Measurements from ENCODE around the gene ZNFX1.
"Not testable (repeated sequence)": the region's sequence is repeated elsewhere in the genome, so short reads cannot be mapped to it uniquely, and the experiment has no call there.

The ZNFX1 gene

DNA sequence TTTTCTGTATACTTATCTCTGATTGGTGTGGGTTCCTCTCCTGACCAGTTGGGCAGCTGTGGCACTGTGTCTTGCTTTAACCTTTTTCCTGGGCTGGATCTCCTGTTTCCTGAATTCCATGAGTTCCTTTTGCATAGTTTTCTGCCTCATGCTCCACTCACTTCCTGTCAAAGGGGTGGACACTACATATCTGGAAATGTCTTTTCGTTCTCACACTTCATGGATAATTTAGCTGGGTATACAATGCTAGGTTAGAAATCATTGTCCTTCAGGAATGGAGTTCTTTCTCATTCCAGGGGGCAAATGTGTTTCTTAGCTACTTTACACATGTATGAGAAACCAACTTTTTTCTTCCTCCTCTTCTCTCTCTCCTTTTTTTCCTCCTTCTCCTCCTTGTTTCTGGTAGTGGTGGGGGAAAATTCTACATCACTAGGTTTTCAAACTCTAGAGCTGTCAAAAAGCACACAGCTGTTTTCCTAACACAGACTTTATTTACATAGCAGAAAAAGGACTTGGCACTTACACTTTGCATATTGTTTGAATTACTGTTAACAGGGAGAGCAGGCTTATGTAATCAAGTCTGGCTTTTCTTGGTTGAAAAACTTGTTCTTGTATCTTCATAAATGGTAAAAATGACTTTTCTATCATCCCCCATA lies 67.6 kb downstream of the ZNFX1 start:
- DNase-seq, result no peak
- H3K4me3 ChIP-seq (ENCODE audit: low read depth, low read length), result no peak overlapping the region
- TF ChIP-seq, protein P1, sequence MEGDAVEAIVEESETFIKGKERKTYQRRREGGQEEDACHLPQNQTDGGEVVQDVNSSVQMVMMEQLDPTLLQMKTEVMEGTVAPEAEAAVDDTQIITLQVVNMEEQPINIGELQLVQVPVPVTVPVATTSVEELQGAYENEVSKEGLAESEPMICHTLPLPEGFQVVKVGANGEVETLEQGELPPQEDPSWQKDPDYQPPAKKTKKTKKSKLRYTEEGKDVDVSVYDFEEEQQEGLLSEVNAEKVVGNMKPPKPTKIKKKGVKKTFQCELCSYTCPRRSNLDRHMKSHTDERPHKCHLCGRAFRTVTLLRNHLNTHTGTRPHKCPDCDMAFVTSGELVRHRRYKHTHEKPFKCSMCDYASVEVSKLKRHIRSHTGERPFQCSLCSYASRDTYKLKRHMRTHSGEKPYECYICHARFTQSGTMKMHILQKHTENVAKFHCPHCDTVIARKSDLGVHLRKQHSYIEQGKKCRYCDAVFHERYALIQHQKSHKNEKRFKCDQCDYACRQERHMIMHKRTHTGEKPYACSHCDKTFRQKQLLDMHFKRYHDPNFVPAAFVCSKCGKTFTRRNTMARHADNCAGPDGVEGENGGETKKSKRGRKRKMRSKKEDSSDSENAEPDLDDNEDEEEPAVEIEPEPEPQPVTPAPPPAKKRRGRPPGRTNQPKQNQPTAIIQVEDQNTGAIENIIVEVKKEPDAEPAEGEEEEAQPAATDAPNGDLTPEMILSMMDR (IDR thresholded peaks at IDR 0.05; ENCODE audit: low read depth, low read length), result no peak
- no peaks in the 10 kb centered on the region for H3K9me3 ChIP-seq
- H3K4me1 ChIP-seq, result no peaks in the 10 kb centered on the region
- H3K27me3 ChIP-seq, result no peaks in the 10 kb centered on the region
- no peaks in the 10 kb centered on the region for H3K36me3 ChIP-seq

DNA sequence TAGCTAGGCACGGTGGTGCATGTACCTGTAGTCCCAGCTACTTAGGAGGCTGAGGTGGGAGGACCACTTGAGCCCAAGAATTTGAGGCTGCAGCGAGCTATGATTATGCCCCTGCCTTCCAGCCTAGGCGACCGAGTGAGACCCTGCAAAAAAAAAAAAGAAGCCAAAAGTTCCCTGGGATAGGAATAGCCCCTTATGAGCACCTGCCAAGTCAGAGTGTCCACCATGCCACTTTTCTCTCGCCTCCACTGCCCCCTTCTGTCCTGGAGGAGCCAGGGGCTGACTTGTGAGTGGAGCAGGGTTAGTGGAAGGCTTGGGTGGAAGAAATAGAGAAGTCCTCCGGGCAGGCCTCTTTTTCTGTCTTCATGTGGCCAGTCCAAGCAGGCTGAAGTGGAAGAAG lies 70.8 kb downstream of the ZNFX1 start:
- TF ChIP-seq, protein P1 (IDR thresholded peaks at IDR 0.05; ENCODE audit: low read depth, low read length), result peak; percentile 41
- no peaks in the 10 kb centered on the region for H3K36me3 ChIP-seq
- DNase-seq, result peak; percentile 43
- H3K9me3 ChIP-seq, result no peaks in the 10 kb centered on the region
- no peaks in the 10 kb centered on the region for H3K4me1 ChIP-seq
- H3K27me3 ChIP-seq, result no peaks in the 10 kb centered on the region
- no peak overlapping the region for H3K4me3 ChIP-seq (ENCODE audit: low read depth, low read length)

DNA sequence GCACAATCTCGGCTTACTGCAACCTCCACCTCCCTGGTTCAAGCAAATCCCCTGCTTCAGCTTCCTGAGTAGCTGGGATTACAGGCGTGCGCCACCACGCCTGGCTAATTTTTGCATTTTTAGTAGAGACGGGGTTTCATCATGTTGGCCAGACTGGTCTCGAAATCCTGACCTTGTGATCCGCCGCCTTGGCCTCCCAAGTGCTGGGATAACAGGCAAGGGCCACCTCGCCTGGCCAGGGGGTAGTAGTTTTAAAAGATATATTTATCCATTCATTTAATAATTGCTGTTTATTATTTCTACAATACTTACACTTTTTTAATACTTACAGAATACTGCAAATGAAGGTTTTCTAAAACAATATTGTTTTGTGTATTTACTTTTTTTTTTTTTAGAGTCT lies 74.1 kb downstream of the ZNFX1 start:
- TF ChIP-seq, protein P1 (IDR thresholded peaks at IDR 0.05; ENCODE audit: low read depth, low read length), result no peak
- Histone ChIP-seq H3K27me3 (no peaks in the 10 kb centered on the region), H3K9me3 (no peaks in the 10 kb centered on the region; the same call in 1 of the 2 replicates), H3K4me1 (no peaks in the 10 kb centered on the region), H3K4me3 (ENCODE audit: low read depth, low read length) (no peak overlapping the region), H3K36me3 (no peaks in the 10 kb centered on the region)
- DNase-seq, result no peak

DNA sequence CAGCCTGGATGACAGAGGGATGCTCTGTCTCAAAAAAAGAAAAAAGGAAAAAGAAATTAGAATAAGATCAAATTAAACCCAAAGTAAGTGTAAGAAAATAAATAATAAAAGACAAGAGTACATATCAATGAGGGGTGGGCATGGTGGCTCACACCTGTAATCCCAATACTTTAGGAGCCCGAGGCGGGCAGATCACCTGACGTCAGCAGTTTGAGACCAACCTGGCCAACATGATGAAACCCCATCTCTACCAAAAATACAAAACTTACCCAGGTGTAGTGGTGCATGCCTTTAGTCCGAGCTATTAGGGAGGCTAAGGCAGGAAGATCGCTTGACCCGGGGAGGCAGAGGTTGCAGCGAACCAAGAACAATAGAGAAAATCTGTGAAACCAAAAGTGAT lies 74.8 kb downstream of the ZNFX1 start:
- no peak for DNase-seq
- H3K4me1 ChIP-seq, result no peaks in the 10 kb centered on the region
- H3K9me3 ChIP-seq, result no peaks in the 10 kb centered on the region; the same call in 1 of the 2 replicates

DNA sequence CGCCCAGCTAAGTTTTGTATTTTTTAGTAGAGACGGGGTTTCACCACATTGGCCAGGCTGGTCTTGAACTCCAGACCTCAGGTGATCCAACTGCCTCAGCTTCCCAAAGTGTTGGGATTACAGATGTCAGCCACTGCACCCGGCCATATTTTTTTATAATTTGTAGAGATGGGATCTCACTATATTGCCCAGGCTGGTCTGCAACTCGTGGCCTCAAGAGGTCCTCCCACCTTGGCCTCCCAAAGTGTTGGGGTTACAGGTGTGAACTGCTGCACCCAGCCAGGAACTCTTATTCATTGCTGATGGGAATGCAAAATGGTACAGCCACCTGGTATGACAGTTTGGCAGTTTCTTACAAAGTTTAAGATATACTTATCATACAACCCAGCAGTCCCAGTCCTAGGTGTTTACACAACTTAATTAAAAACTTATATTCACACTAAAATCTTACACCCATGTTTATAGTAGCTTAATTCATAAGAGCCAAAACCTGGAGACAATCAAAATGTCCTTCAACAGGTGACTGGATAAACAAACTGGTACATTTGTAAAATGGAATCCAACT lies 78.0 kb downstream of the ZNFX1 start:
- H3K4me3 ChIP-seq (ENCODE audit: low read depth, low read length), result no peak overlapping the region
- no peaks in the 10 kb centered on the region for H3K4me1 ChIP-seq
- H3K36me3 ChIP-seq, result no peaks in the 10 kb centered on the region
- no peak for DNase-seq
- TF ChIP-seq, protein P1 (IDR thresholded peaks at IDR 0.05; ENCODE audit: low read depth, low read length), result no peak
- no peaks in the 10 kb centered on the region; the same call in 1 of the 2 replicates for H3K9me3 ChIP-seq
- H3K27me3 ChIP-seq, result no peaks in the 10 kb centered on the region

More for the DNA sequence above, 74.8 kb downstream of the ZNFX1 start:
- H3K27me3 ChIP-seq, result no peaks in the 10 kb centered on the region
- H3K36me3 ChIP-seq, result no peaks in the 10 kb centered on the region
- H3K4me3 ChIP-seq (ENCODE audit: low read depth, low read length), result no peak overlapping the region
- TF ChIP-seq, protein P1 (IDR thresholded peaks at IDR 0.05; ENCODE audit: low read depth, low read length), result no peak

DNA sequence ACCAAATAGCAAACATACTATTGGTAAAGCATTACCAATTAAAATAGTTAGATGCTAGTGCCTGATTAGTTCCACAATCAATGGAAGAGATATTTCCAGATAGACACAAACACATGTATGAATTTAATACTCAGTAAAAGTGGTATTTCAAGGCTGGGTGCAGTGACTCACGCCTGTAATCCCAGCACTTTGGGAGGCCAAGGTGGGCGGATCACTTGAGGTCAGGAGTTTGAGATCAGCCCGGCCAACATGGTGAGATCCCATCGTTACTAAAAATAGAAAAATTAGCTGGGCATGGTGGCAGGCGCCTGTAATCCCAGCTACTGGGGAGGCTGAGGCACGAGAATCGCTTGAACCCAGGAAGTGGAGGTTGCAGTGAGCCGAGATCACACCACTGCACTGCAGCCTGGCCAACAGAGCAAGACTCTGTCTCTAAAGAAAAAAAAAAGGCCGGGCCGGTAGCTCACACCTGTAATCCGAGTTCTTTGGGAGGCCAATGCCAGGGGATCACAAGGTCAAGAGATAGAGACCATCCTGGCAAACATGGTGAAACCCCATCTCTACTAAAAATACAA lies 84.8 kb downstream of the ZNFX1 start:
- not testable (repeated sequence) for DNase-seq; H3K27me3 ChIP-seq; H3K4me1 ChIP-seq; H3K9me3 ChIP-seq; H3K4me3 ChIP-seq (ENCODE audit: low read depth, low read length); H3K36me3 ChIP-seq
